Measurements from ENCODE around the gene SLFN12L. TPM values are rescaled to one million over a fixed set of nuclear protein-coding genes. Genes with fewer than 3 reads are reported as not detected.
"Not testable (repeated sequence)": the region's sequence is repeated elsewhere in the genome, so short reads cannot be mapped to it uniquely, and the experiment has no call there.

SLFN12L gene
- polyA plus RNA-seq, 3 donors = 0.16 to 0.80 (median 0.79) TPM

GRCh38 chr17:35518431-35518830 is 19.0 kb downstream of the SLFN12L start:
- not testable (repeated sequence) for H3K27ac ChIP-seq (ENCODE audit: low read depth, low read length)
- 80 to 84% (median 83%) methylated on average over 5 of the region's 5 CpGs for WGBS, 3 donors

GRCh38 chr17:35515027-35515426 is 22.5 kb downstream of the SLFN12L start:
- no peak overlapping the region for H3K27ac ChIP-seq (ENCODE audit: low read depth, low read length)
- 47 to 63% (median 58%) methylated on average over 21 of the region's 21 CpGs for WGBS, 3 donors

- WGBS, 3 donors = 21 to 53% (median 45%) methylated on average over 2 of the region's 2 CpGs
These were observed 22.9 kb downstream of the SLFN12L start for GRCh38 chr17:35514564-35514963.

GRCh38 chr17:35510052-35510451 is 27.4 kb downstream of the SLFN12L start:
- 74 to 85% (median 85%) methylated on average over 2 of the region's 2 CpGs for WGBS, 3 donors
- no peak overlapping the region for H3K27ac ChIP-seq (ENCODE audit: low read depth, low read length)

More at GRCh38 chr17:35514564-35514963, 22.9 kb downstream of the SLFN12L start:
- no peak overlapping the region for H3K27ac ChIP-seq (ENCODE audit: low read depth, low read length)

- WGBS, 3 donors = 49 to 92% (median 85%) methylated on average over 3 of the region's 3 CpGs
- H3K27ac ChIP-seq (ENCODE audit: low read depth, low read length) = not testable (repeated sequence)
These were observed 29.8 kb downstream of the SLFN12L start for GRCh38 chr17:35507714-35508113.

GRCh38 chr17:35499548-35499947 is 37.9 kb downstream of the SLFN12L start:
- WGBS, 3 donors = 50 to 94% (median 81%) methylated on average over 2 of the region's 2 CpGs
- no peak overlapping the region for H3K27ac ChIP-seq (ENCODE audit: low read depth, low read length)

- no peak overlapping the region for H3K27ac ChIP-seq (ENCODE audit: low read depth, low read length)
- WGBS, 3 donors = 21 to 61% (median 50%) methylated on average over 12 of the region's 12 CpGs
These were observed 38.9 kb downstream of the SLFN12L start for GRCh38 chr17:35498448-35499178.

- H3K27ac ChIP-seq (ENCODE audit: low read depth, low read length) = no peak overlapping the region
- WGBS, 3 donors = 16 to 43% (median 42%) methylated on average over 30 of the region's 30 CpGs
These were observed 40.8 kb downstream of the SLFN12L start for GRCh38 chr17:35496451-35497290.

GRCh38 chr17:35493040-35493439 is 44.4 kb downstream of the SLFN12L start:
- WGBS, 3 donors = 8 to 33% (median 26%) methylated on average over 2 of the region's 2 CpGs

GRCh38 chr17:35491417-35491816 is 46.1 kb downstream of the SLFN12L start:
- WGBS, 3 donors = 14 to 35% (median 34%) methylated on average over 3 of the region's 3 CpGs
- H3K27ac ChIP-seq (ENCODE audit: low read depth, low read length) = no peak overlapping the region

More at GRCh38 chr17:35493040-35493439, 44.4 kb downstream of the SLFN12L start:
- no peak overlapping the region for H3K27ac ChIP-seq (ENCODE audit: low read depth, low read length)

- no peak overlapping the region for H3K27ac ChIP-seq (ENCODE audit: low read depth, low read length)
- WGBS, 3 donors = 10 to 44% (median 30%) methylated on average over 18 of the region's 18 CpGs
These were observed 47.5 kb downstream of the SLFN12L start for GRCh38 chr17:35489944-35490343.

- H3K27ac ChIP-seq (ENCODE audit: low read depth, low read length) = no peak overlapping the region
- WGBS, 3 donors = 21 to 50% (median 44%) methylated on average over 15 of the region's 15 CpGs
These were observed 48.5 kb downstream of the SLFN12L start for GRCh38 chr17:35488991-35489390.

GRCh38 chr17:35486920-35487732 is 50.4 kb downstream of the SLFN12L start:
- H3K27ac ChIP-seq (ENCODE audit: low read depth, low read length) = no peak overlapping the region
- 6 to 11% (median 11%) methylated on average over 42 of the region's 42 CpGs for WGBS, 3 donors

GRCh38 chr17:35479271-35479670 is 58.2 kb downstream of the SLFN12L start:
- WGBS, 3 donors = 46 to 81% (median 79%) methylated on average over 5 of the region's 5 CpGs

GRCh38 chr17:35477248-35477647 is 60.2 kb downstream of the SLFN12L start:
- H3K27ac ChIP-seq (ENCODE audit: low read depth, low read length) = no peak overlapping the region

More at GRCh38 chr17:35479271-35479670, 58.2 kb downstream of the SLFN12L start:
- H3K27ac ChIP-seq (ENCODE audit: low read depth, low read length) = no peak overlapping the region

GRCh38 chr17:35476283-35476820 is 61.1 kb downstream of the SLFN12L start:
- no peak overlapping the region for H3K27ac ChIP-seq (ENCODE audit: low read depth, low read length)
- WGBS, 3 donors = 63 to 71% (median 67%) methylated on average over 2 of the region's 2 CpGs

More at GRCh38 chr17:35477248-35477647, 60.2 kb downstream of the SLFN12L start:
- WGBS, 3 donors = 59 to 85% (median 76%) methylated on average over 5 of the region's 5 CpGs

GRCh38 chr17:35468475-35468874 is 69.0 kb downstream of the SLFN12L start:
- WGBS, 3 donors = 59 to 91% (median 89%) methylated on average over 4 of the region's 4 CpGs
- H3K27ac ChIP-seq (ENCODE audit: low read depth, low read length) = no peak overlapping the region

GRCh38 chr17:35467824-35468223 is 69.7 kb downstream of the SLFN12L start:
- H3K27ac ChIP-seq (ENCODE audit: low read depth, low read length) = no peak overlapping the region
- WGBS, 3 donors = 77 to 91% (median 87%) methylated on average over 4 of the region's 4 CpGs
